ENCODE results near the gene CACNA1I.

CACNA1I gene

GRCh38 chr22:39686776-39687525 lies 116.4 kb downstream of the CACNA1I start:
- no peak for DNase-seq (ENCODE audit: low read depth in 3 of 3, low spot score in 1 of 3)

GRCh38 chr22:39688186-39688785 lies 117.7 kb downstream of the CACNA1I start:
- DNase-seq (ENCODE audit: low read depth in 3 of 3, low spot score in 1 of 3), result no peak

- DNase-seq (ENCODE audit: low read depth in 3 of 3, low spot score in 1 of 3), result no peak
Measured at GRCh38 chr22:39689421-39689820, 118.9 kb downstream of the CACNA1I start.

- peak in 1 of 3 donors; percentile 20 for DNase-seq (ENCODE audit: low read depth in 3 of 3, low spot score in 1 of 3)
Measured at GRCh38 chr22:39690881-39691605, 120.5 kb downstream of the CACNA1I start.

GRCh38 chr22:39693943-39694500 lies 123.5 kb downstream of the CACNA1I start:
- DNase-seq (ENCODE audit: low read depth in 3 of 3, low spot score in 1 of 3), result no peak

GRCh38 chr22:39697790-39698430 lies 127.4 kb downstream of the CACNA1I start:
- no peak for DNase-seq (ENCODE audit: low read depth in 3 of 3, low spot score in 1 of 3)

- no peak for DNase-seq (ENCODE audit: low read depth in 3 of 3, low spot score in 1 of 3)
Measured at GRCh38 chr22:39699631-39700360, 129.2 kb downstream of the CACNA1I start.

GRCh38 chr22:39700565-39700964 lies 130.0 kb downstream of the CACNA1I start:
- no peak for DNase-seq (ENCODE audit: low read depth in 3 of 3, low spot score in 1 of 3)

GRCh38 chr22:39703091-39703490 lies 132.5 kb downstream of the CACNA1I start:
- no peak for DNase-seq (ENCODE audit: low read depth in 3 of 3, low spot score in 1 of 3)

- no peak for DNase-seq (ENCODE audit: low read depth in 3 of 3, low spot score in 1 of 3)
Measured at GRCh38 chr22:39703928-39704639, 133.5 kb downstream of the CACNA1I start.

GRCh38 chr22:39705386-39705785 lies 134.8 kb downstream of the CACNA1I start:
- DNase-seq (ENCODE audit: low read depth in 3 of 3, low spot score in 1 of 3), result no peak

GRCh38 chr22:39706376-39707140 lies 136.0 kb downstream of the CACNA1I start:
- DNase-seq (ENCODE audit: low read depth in 3 of 3, low spot score in 1 of 3), result no peak

- no peak for DNase-seq (ENCODE audit: low read depth in 3 of 3, low spot score in 1 of 3)
Measured at GRCh38 chr22:39707351-39707750, 136.8 kb downstream of the CACNA1I start.

GRCh38 chr22:39707816-39708215 lies 137.3 kb downstream of the CACNA1I start:
- DNase-seq (ENCODE audit: low read depth in 3 of 3, low spot score in 1 of 3), result no peak

- no peak for DNase-seq (ENCODE audit: low read depth in 3 of 3, low spot score in 1 of 3)
Measured at GRCh38 chr22:39710380-39711150, 140.0 kb downstream of the CACNA1I start.

GRCh38 chr22:39712081-39712480 lies 141.5 kb downstream of the CACNA1I start:
- DNase-seq (ENCODE audit: low read depth in 3 of 3, low spot score in 1 of 3), result no peak

- DNase-seq (ENCODE audit: low read depth in 3 of 3, low spot score in 1 of 3), result no peak
Measured at GRCh38 chr22:39712751-39713525, 142.4 kb downstream of the CACNA1I start.

- no peak for DNase-seq (ENCODE audit: low read depth in 3 of 3, low spot score in 1 of 3)
Measured at GRCh38 chr22:39713799-39714290, 143.3 kb downstream of the CACNA1I start.

Data from stimulated activated CD4-positive, alpha-beta T cell treated with anti-CD3 and anti-CD28 coated beads, TNF-alpha, amount 100 ng/mL, for 1 hour (primary cell).